Panc1 (cell line): Measurements from ENCODE around the gene ANKRA2.

Experiments used
- CTCF ChIP-seq: fragments of 450-650 bp; IDR thresholded peaks from 2 replicates; pipeline ENCODE4 v1.5.1; 2017; ENCODE audit warnings: mild to moderate bottlenecking
- TCF7L2 ChIP-seq: IDR thresholded peaks from 2 replicates; pipeline ENCODE4 v1.6.1; 2011; ENCODE audit warnings: mild to moderate bottlenecking, low read depth, low read length, inconsistent platforms
- TF ChIP-seq, protein P1 (sequence below), 2 experiments: IDR thresholded peaks; 2 replicates each; pipeline ENCODE4 v1.6.1; 2011 to 2012; ENCODE audit warnings: low read depth in 2 of 2, control low read depth in 1 of 2, low read length in 1 of 2, mild to moderate bottlenecking in 1 of 2, moderate library complexity in 1 of 2; ENCODE audit not compliant: insufficient read depth in 1 of 2

- TF ChIP-seq CTCF (peak; percentile 17; the same call in 1 of the 2 replicates), TCF7L2 (no peak)
- TF ChIP-seq, protein P1, sequence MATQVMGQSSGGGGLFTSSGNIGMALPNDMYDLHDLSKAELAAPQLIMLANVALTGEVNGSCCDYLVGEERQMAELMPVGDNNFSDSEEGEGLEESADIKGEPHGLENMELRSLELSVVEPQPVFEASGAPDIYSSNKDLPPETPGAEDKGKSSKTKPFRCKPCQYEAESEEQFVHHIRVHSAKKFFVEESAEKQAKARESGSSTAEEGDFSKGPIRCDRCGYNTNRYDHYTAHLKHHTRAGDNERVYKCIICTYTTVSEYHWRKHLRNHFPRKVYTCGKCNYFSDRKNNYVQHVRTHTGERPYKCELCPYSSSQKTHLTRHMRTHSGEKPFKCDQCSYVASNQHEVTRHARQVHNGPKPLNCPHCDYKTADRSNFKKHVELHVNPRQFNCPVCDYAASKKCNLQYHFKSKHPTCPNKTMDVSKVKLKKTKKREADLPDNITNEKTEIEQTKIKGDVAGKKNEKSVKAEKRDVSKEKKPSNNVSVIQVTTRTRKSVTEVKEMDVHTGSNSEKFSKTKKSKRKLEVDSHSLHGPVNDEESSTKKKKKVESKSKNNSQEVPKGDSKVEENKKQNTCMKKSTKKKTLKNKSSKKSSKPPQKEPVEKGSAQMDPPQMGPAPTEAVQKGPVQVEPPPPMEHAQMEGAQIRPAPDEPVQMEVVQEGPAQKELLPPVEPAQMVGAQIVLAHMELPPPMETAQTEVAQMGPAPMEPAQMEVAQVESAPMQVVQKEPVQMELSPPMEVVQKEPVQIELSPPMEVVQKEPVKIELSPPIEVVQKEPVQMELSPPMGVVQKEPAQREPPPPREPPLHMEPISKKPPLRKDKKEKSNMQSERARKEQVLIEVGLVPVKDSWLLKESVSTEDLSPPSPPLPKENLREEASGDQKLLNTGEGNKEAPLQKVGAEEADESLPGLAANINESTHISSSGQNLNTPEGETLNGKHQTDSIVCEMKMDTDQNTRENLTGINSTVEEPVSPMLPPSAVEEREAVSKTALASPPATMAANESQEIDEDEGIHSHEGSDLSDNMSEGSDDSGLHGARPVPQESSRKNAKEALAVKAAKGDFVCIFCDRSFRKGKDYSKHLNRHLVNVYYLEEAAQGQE (IDR thresholded peaks at IDR 0.05; ENCODE audit: insufficient read depth in 1 of 2, low read depth in 2 of 2, low read length in 1 of 2) = no peak
These were observed 40.8 kb upstream of the ANKRA2 start for GRCh38 chr5:73606206-73606753.
